T-helper 17 cell (primary cell): ENCODE results near the gene THOC7. TPM values are rescaled to one million over a fixed set of nuclear protein-coding genes. Genes with fewer than 3 reads are reported as not detected.

Source experiments
- ATAC-seq: fragments of 150-1000 bp; cut with Tn5 transposase; 2 replicates; pipeline ENCODE4 v1.10.0; 2021; ENCODE audit warnings: mild to moderate bottlenecking, moderate library complexity
- DNase-seq, 3 donors: peaks; one replicate each; pipeline versions ENCODE4 v3.0.0 to v3.0.0-alpha.2; 2020 to 2021
- H3K9me3 ChIP-seq: one replicate; pipeline ENCODE4 v1.7.0; 2013; ENCODE audit warnings: low read length, mild to moderate bottlenecking; ENCODE audit not compliant: control insufficient read depth, poor library complexity, severe bottlenecking
- H3K27ac Mint-ChIP-seq: one replicate; pipeline ENCODE4 v1.8.0; 2022; ENCODE audit warnings: mild to moderate bottlenecking, moderate library complexity, mixed read lengths
- H3K27me3 Mint-ChIP-seq: one replicate; pipeline ENCODE4 v1.8.0; 2022; ENCODE audit warnings: mixed read lengths
- H3K36me3 Mint-ChIP-seq: one replicate; pipeline ENCODE4 v1.8.0; 2022; ENCODE audit warnings: low read depth, mixed read lengths
- H3K4me1 Mint-ChIP-seq: one replicate; pipeline ENCODE4 v1.8.0; 2022; ENCODE audit warnings: mild to moderate bottlenecking, mixed read lengths
- H3K4me3 Mint-ChIP-seq: one replicate; pipeline ENCODE4 v1.8.0; 2022; ENCODE audit warnings: mild to moderate bottlenecking, moderate library complexity, mixed read lengths
- total RNA-seq, 4 donors: library from RNA in 2 of 4; stranded (reverse) in 2 of 4; gene quantifications; one replicate each; pipeline ENCODE4 v1.2.3 and lab custom pipeline; 2022 to 2026

The THOC7 gene
- total RNA-seq (10 to 100 TPM; 29.9 to 36.6 TPM), total RNA-seq (lab: John Stamatoyannopoulos, UW) (17.5 to 34.2 reads per million in 2 donors)

GRCh38 chr3:63863150-63864007, at the start of gene THOC7, which contains the start of gene ATXN7:
Gene THOC7, minus strand, starts transcription at chr3:63863805. Its CDS starts 15 bp downstream, at chr3:63863790.
Gene ATXN7, plus strand, starts transcription at chr3:63863867. Its CDS starts 48,732 bp downstream, at chr3:63912599.
- no peaks in the 10 kb centered on the region for H3K27me3 Mint-ChIP-seq
- peak within 1 kb of the TSS; percentile 96 for H3K4me3 Mint-ChIP-seq
- peak within 1 kb of the TSS; percentile 93 for H3K27ac Mint-ChIP-seq
- ATAC-seq (peak; percentile 92), DNase-seq (peak; percentile 63 to 66 (median 64))
- peaks cover 42% of the 10 kb centered on the region for H3K4me1 Mint-ChIP-seq
- no peaks in the 10 kb centered on the region for H3K36me3 Mint-ChIP-seq
- no peaks in the 10 kb centered on the region for H3K9me3 ChIP-seq

GRCh38 chr3:63912768-63913588, 49.4 kb upstream of the THOC7 start:
- H3K27ac Mint-ChIP-seq: peak overlapping the region; percentile 85
- peak; percentile 36 for ATAC-seq
- no peaks in the 10 kb centered on the region for H3K27me3 Mint-ChIP-seq
- H3K4me1 Mint-ChIP-seq: peaks cover 27% of the 10 kb centered on the region
- no peaks in the 10 kb centered on the region for H3K9me3 ChIP-seq
- DNase-seq: peak; percentile 34 to 49 (median 41)
- H3K4me3 Mint-ChIP-seq: peak overlapping the region; percentile 93
- peaks cover 2% of the 10 kb centered on the region for H3K36me3 Mint-ChIP-seq

- peak; percentile 72 for ATAC-seq
- Mint-ChIP-seq H3K27ac (peak within 1 kb of the TSS; percentile 88), H3K4me1 (peaks cover 22% of the 10 kb centered on the region), H3K36me3 (peaks cover 2% of the 10 kb centered on the region), H3K4me3 (peak within 1 kb of the TSS; percentile 93), H3K27me3 (no peaks in the 10 kb centered on the region)
- H3K9me3 ChIP-seq: no peaks in the 10 kb centered on the region
- peak; percentile 63 to 81 (median 74) for DNase-seq
Measured at GRCh38 chr3:63911873-63912767, 48.5 kb upstream of the THOC7 start, which contains the start of gene SCAANT1. Gene SCAANT1, minus strand, starts transcription at chr3:63912383.

GRCh38 chr3:63911509-63911872, 47.9 kb upstream of the THOC7 start:
- H3K4me3 Mint-ChIP-seq: peak overlapping the region; percentile 93
- no peaks in the 10 kb centered on the region for H3K27me3 Mint-ChIP-seq
- peak overlapping the region; percentile 88 for H3K27ac Mint-ChIP-seq
- H3K9me3 ChIP-seq: no peaks in the 10 kb centered on the region
- H3K36me3 Mint-ChIP-seq: peaks cover 2% of the 10 kb centered on the region
- peaks cover 21% of the 10 kb centered on the region for H3K4me1 Mint-ChIP-seq
- peak; percentile 23 for ATAC-seq
- DNase-seq: no peak

GRCh38 chr3:63910891-63911290, 47.3 kb upstream of the THOC7 start:
- Mint-ChIP-seq H3K36me3 (no peaks in the 10 kb centered on the region), H3K27me3 (no peaks in the 10 kb centered on the region), H3K4me1 (peaks cover 20% of the 10 kb centered on the region), H3K27ac (peak overlapping the region; percentile 88), H3K4me3 (peak overlapping the region; percentile 93)
- ATAC-seq (peak; percentile 28), DNase-seq (no peak)
- no peaks in the 10 kb centered on the region for H3K9me3 ChIP-seq

GRCh38 chr3:63910001-63910400, 46.4 kb upstream of the THOC7 start:
- no peak for ATAC-seq
- Mint-ChIP-seq H3K4me3 (no peak overlapping the region), H3K27me3 (no peaks in the 10 kb centered on the region), H3K27ac (peak overlapping the region; percentile 88), H3K4me1 (peaks cover 20% of the 10 kb centered on the region), H3K36me3 (no peaks in the 10 kb centered on the region)
- H3K9me3 ChIP-seq: no peaks in the 10 kb centered on the region
- DNase-seq: no peak

GRCh38 chr3:63909431-63909830, 45.8 kb upstream of the THOC7 start:
- DNase-seq (no peak), ATAC-seq (no peak)
- Mint-ChIP-seq H3K27ac (no peak overlapping the region), H3K36me3 (no peaks in the 10 kb centered on the region), H3K27me3 (no peaks in the 10 kb centered on the region), H3K4me1 (peaks cover 20% of the 10 kb centered on the region), H3K4me3 (no peak overlapping the region)
- no peaks in the 10 kb centered on the region for H3K9me3 ChIP-seq

GRCh38 chr3:63908776-63909175, 45.2 kb upstream of the THOC7 start:
- Mint-ChIP-seq H3K27me3 (no peaks in the 10 kb centered on the region), H3K4me3 (no peak overlapping the region), H3K36me3 (no peaks in the 10 kb centered on the region), H3K4me1 (peaks cover 20% of the 10 kb centered on the region), H3K27ac (no peak overlapping the region)
- DNase-seq (no peak), ATAC-seq (no peak)
- no peaks in the 10 kb centered on the region for H3K9me3 ChIP-seq

- DNase-seq (no peak), ATAC-seq (no peak)
- H3K27ac Mint-ChIP-seq: no peak overlapping the region
- H3K27me3 Mint-ChIP-seq: no peaks in the 10 kb centered on the region
- no peak overlapping the region for H3K4me3 Mint-ChIP-seq
- no peaks in the 10 kb centered on the region for H3K36me3 Mint-ChIP-seq
- no peaks in the 10 kb centered on the region for H3K9me3 ChIP-seq
- peaks cover 18% of the 10 kb centered on the region for H3K4me1 Mint-ChIP-seq
Measured at GRCh38 chr3:63908081-63908736, 44.6 kb upstream of the THOC7 start.

- peak overlapping the region; percentile 53 for H3K27ac Mint-ChIP-seq
- peaks cover 9% of the 10 kb centered on the region for H3K4me1 Mint-ChIP-seq
- ATAC-seq (no peak), DNase-seq (no peak)
- H3K4me3 Mint-ChIP-seq: no peak overlapping the region
- no peaks in the 10 kb centered on the region for H3K27me3 Mint-ChIP-seq
- H3K36me3 Mint-ChIP-seq: peaks cover 2% of the 10 kb centered on the region
- no peaks in the 10 kb centered on the region for H3K9me3 ChIP-seq
Measured at GRCh38 chr3:63905731-63906620, 42.4 kb upstream of the THOC7 start.

- no peaks in the 10 kb centered on the region for H3K9me3 ChIP-seq
- peaks cover 7% of the 10 kb centered on the region for H3K36me3 Mint-ChIP-seq
- H3K27ac Mint-ChIP-seq: peak overlapping the region; percentile 64
- H3K4me1 Mint-ChIP-seq: peaks cover 13% of the 10 kb centered on the region
- no peak for DNase-seq
- no peak overlapping the region for H3K4me3 Mint-ChIP-seq
- no peaks in the 10 kb centered on the region for H3K27me3 Mint-ChIP-seq
- no peak for ATAC-seq
Measured at GRCh38 chr3:63900459-63900858, 36.9 kb upstream of the THOC7 start.
